Stimulated activated CD8-positive, alpha-beta memory T cell treated with anti-CD3 and anti-CD28 coated beads, Interleukin-4, amount 100 ng/mL, for 4 hours (primary cell): ENCODE results near the gene TRAPPC8.
"Not testable (repeated sequence)": the region's sequence is repeated elsewhere in the genome, so short reads cannot be mapped to it uniquely, and the experiment has no call there.

ENCODE experiments used
- DNase-seq, 2 donors: peaks; one replicate each; pipeline ENCODE4 v3.0.0-alpha.2; 2020; ENCODE audit warnings: low read depth in 2 of 2, low spot score in 1 of 2

TRAPPC8 gene

GRCh38 chr18:31946305-31947046, 3.5 kb upstream of the TRAPPC8 start:
- no peak for DNase-seq

- no peak for DNase-seq
Measured at GRCh38 chr18:31943878-31944816, 1.2 kb upstream of the TRAPPC8 start.

- DNase-seq, result peak; percentile 7 to 13
Measured at GRCh38 chr18:31942291-31942998, 483 bp downstream of the TRAPPC8 start.

- DNase-seq, result no peak
Measured at GRCh38 chr18:31941010-31941809, 1.7 kb downstream of the TRAPPC8 start.

GRCh38 chr18:31934773-31935172, 8.2 kb downstream of the TRAPPC8 start:
- DNase-seq, result not testable (repeated sequence)

- no peak for DNase-seq
Measured at GRCh38 chr18:31931886-31932240, 11.1 kb downstream of the TRAPPC8 start.

GRCh38 chr18:31931163-31931885, 11.6 kb downstream of the TRAPPC8 start:
- no peak for DNase-seq

- DNase-seq, result no peak
Measured at GRCh38 chr18:31929273-31929672, 13.7 kb downstream of the TRAPPC8 start.

- DNase-seq, result not testable (repeated sequence)
Measured at GRCh38 chr18:31926988-31927387, 15.9 kb downstream of the TRAPPC8 start.

- no peak for DNase-seq
Measured at GRCh38 chr18:31920277-31920676, 22.7 kb downstream of the TRAPPC8 start.

- not testable (repeated sequence) for DNase-seq
Measured at GRCh38 chr18:31919366-31919765, 23.6 kb downstream of the TRAPPC8 start.

- no peak for DNase-seq
Measured at GRCh38 chr18:31918733-31919132, 24.2 kb downstream of the TRAPPC8 start.

- no peak for DNase-seq
Measured at GRCh38 chr18:31901063-31901462, 41.9 kb downstream of the TRAPPC8 start.

- not testable (repeated sequence) for DNase-seq
Measured at GRCh38 chr18:31899771-31900170, 43.2 kb downstream of the TRAPPC8 start.

- no peak for DNase-seq
Measured at GRCh38 chr18:31892936-31893335, 50.0 kb downstream of the TRAPPC8 start.

- no peak for DNase-seq
Measured at GRCh38 chr18:31891566-31891965, 51.4 kb downstream of the TRAPPC8 start.

- DNase-seq, result no peak
Measured at GRCh38 chr18:31884020-31884419, 58.9 kb downstream of the TRAPPC8 start.

- DNase-seq, result no peak
Measured at GRCh38 chr18:31880186-31880898, 62.6 kb downstream of the TRAPPC8 start.

GRCh38 chr18:31878358-31878757, 64.6 kb downstream of the TRAPPC8 start:
- DNase-seq, result no peak
